ENCODE data around the gene MGAT1.
"Not testable (repeated sequence)": the region's sequence is repeated elsewhere in the genome, so short reads cannot be mapped to it uniquely, and the experiment has no call there.

MGAT1 gene

DNA sequence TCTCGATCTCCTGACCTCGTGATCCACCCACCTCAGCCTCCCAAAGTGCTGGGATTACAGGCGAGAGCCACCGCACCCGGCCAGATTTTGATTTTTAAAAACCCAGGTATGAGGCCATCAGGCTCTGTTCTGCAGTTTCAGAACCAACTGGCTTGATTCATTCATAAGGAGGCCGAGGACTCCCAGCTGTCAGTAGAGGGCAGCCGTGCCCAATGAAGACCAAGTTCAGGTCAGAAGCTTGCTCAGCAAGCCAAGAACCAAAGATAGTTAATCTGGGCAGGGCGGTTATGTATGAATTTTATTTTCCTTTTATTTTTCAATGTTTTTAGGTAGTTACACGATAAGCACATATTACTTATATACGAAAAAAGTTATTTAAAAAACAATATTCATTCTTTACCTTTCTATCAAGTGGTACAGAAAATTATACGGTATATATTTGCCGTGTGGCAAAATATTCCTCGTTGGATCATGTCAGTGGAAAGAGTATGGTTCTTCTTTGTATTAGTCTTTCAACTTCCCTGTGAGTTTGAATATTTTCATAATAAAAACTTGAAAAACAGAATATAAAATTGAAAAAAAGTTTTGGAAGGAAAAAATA is 18.0 kb downstream of the MGAT1 start:
- peak; percentile 76 for DNase-seq

DNA sequence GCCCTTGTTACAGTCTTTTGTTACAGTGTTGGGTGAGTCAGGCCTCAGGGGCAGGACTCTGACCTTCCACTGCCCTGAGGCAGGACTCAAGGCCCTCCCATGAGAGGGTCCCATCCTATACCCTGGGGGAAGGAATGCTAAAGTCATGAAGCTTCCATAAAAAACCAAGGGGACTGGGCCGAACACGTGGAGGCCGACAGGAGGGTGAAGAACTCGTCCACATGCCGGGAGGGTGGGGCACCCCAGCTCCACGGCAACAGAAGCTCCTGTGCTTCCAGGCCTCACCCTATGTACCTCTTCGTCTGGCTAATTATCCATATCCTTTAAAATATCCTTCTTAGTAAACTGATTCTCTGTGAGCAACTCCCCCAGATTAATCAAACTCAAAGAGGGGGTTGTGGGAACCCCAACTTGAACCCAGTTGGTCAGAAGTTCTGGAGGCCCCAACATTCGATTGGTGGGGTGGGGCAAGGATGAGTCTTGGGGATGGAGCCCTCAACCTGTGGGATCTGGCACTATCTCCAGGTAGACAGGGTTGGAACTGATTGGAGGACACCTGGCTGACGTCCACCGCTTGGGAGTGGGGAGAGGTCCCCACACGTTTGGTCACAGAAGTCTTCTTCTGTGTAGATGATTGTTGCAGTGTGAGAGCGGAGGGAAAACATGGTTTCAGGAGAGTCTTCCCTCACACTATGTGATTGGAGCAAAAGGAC is 19.1 kb downstream of the MGAT1 start:
- DNase-seq: no peak

DNA sequence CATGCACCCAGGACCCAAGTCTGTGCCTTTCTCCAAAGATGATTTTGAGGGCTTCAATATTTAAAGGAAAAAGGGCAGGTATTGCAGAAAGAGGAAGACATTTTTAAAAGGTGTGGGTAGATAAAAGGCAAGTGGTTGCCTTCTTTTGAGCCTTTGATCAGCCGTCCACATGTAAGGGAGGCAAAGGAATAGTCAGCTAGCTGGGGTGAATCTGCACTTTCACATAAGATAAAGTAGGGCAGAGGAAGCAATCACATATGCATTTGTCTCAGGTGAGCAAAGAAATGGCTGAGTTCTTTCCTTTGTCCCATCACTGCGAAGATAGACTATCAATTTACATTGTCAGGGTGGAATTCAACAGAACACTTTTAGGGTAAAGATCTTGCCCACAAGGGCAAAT is 19.9 kb downstream of the MGAT1 start:
- DNase-seq: no peak

DNA sequence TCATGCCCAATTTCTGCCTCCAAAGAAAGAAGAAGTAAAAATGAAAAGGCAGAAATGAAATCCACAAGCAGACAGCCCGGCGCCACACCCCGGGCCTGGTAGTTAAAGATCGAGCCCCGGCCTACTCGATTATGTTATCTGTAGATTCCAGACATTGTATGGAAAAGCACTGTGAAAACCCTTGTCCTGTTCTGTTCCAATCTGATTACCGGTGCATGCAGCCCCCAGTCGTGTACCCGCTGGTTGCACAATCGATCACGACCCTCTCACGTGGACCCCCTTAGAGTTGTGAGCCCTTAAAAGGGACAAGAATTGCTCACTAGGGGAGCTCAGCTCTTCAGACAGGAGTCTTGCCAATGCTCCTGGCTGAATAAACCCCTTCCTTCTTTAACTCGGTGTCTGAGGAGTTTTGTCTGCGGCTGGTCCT is 20.7 kb downstream of the MGAT1 start:
- DNase-seq: not testable (repeated sequence)

DNA sequence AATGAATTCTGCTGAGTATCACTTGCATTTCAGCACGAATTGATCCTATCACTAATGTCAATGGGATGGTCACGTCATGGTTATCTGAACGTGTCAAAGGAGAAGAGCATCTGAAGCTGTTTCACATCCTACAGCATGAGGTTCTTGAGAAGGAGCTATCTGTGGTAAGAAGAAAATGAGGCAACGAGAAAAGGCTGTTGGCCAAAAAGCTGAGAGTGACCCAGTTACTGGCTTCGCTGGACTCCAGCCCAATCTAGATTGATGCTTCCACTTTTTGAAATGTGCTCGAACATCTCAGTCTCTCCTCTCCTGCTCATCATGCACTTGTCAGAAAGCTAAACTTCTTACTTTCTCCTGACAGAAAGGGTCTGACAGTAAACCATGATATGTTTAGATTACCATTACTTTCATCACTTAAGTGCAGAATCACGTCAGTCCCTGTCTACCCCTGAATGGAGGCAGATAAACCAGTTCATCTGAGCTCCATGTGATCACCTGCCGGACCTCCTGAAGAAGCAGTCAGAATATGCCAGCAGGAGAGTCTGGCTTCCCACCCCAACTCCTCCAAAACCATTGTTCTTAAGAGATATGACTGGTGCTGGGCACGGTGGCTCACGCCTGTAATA is 22.5 kb downstream of the MGAT1 start:
- DNase-seq: no peak

DNA sequence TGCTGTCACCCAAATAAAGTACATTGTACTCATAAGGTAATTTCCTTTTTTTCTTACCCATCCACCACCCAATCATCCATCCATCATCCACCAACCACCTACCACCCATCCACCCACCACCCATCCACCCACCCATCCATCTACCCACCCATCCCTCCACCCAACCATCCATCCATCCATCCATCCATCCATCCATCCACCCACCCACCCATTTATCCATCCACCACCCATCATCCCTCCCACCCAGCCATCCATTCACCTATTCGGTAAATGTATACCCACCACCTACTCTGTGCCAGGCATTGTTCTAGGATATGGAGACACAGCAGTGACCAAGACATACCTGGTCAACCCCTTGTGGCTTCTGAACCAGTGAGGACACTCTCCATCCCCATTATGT is 25.1 kb downstream of the MGAT1 start:
- DNase-seq: no peak

DNA sequence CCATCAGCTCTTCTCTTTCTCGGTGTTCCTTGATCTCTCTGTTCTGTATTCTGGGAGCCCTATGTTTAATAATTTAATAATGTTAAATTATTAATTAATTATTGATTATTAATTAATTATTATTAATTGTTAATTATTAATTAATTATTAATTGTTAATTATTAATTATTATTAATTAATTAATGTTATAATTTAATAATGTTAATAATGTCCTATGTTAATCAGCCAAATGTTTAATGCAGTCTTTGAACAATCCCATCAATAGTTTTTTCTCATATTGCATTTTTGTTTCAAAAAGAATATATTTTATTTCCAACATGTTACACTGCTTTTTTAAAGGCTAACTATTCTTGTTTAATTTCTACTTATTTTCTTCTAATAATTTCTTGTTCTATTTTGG is 26.2 kb downstream of the MGAT1 start:
- DNase-seq: no peak

DNA sequence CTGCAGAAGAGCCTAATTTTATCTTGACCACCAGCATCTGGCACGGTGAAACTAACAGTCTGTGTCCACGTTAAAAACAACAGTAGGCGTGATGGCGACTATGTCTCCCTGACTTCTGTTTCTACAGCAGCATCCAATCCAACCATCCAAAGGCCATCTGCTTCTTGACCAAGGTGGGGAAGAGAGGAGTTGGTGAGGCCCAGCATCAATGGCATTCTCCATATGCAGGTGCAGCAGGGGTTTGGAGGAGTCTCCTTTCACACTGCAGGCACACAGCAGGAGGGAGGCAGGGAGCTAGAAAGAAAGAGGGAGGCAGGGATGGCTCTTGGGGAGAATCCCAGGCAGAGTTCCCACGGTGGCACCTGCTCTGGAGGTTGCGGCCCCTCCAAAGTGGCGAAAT is 27.0 kb downstream of the MGAT1 start:
- DNase-seq: no peak

DNA sequence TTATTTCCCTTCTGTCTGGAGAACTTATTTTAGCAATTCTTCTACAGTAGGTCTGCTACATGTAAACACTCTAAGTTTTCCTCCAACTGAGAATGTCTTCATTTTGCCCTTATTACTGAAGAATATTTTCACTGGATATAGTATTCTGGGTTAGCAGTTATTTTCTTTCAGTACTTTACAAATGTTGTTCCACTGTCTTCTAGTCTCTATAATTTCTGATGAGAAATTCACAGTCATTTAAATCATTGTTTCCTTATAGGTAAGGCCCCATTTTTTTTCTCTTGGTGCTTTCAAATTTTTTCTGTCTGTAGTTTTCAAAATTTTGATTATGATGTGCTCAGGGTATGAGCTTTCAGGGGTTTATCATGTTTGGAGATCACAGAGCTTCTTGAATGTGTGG is 30.8 kb downstream of the MGAT1 start:
- DNase-seq: no peak

DNA sequence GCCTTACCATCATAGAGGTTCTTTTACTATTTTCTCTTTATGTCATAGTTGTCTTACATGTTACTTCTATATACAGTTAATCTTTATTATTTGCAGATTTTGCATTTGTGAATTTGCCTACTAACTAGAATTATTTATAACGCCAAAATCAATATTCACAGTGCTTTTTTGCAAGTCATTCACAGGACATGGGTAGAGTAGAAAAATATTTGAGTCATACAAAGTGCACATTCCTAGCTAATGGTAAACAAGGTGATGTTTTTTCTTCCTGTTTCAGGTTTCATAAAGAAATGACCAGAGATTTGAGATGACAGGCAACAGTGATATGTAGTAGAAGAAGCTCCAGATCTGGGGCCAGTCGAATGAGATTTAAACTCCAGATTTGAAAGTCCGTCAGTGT is 32.8 kb downstream of the MGAT1 start:
- no peak for DNase-seq

DNA sequence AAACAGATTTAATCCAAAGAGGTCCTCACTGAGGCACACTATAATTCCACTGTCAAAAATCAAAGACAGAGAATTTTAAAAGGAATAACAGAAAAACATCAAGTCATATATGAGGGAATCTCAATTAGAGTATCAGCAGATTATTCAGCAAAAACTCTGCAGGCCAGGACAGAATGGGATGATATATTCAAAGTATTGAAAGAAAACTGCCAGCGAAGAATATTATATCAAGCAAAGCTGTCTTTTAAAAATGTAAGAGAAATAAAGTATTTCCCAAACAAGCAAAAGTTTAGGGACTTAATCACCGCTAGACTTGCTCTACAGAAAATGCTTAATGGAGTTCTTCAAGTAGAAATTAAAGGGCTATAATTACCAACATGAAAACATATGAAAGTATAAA is 47.0 kb downstream of the MGAT1 start:
- no peak for DNase-seq

DNA sequence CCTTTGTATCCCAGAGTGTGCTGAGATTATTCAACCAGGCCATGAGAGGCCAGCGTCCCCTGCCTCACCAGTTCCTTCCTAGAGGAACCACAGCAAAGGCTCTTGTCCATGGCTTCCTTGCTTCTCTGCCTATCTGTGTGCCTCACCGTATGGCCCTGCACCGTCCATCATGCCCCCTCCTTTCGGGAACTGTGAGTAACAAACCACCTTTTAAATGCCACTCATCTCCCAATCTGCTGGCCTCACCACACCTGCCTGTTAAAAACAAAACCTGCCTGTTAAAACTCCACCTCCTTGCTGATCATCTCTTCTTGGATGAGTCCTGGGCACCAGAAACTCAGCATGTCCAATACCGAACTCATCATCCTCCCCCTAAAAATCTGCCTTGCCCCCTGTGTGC is 58.4 kb downstream of the MGAT1 start:
- DNase-seq: no peak

DNA sequence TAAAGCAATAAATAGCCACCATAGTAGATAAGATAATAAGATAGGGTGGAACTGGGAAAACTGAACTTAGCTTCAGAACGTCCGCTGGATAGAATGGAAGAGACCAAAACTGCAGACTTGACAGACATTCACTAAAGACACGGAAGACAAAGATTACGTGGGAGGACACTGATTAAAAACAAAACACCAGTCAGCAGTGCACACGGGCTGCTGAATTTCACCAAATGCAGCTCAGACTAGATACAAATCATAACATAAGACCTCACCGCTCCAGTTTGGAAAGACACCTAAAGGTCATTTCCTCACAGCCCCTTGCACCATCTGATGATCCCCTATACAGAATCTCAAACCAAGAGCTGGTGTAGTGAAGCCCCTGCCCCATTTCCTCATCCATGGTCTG is 59.9 kb downstream of the MGAT1 start:
- no peak for DNase-seq

DNA sequence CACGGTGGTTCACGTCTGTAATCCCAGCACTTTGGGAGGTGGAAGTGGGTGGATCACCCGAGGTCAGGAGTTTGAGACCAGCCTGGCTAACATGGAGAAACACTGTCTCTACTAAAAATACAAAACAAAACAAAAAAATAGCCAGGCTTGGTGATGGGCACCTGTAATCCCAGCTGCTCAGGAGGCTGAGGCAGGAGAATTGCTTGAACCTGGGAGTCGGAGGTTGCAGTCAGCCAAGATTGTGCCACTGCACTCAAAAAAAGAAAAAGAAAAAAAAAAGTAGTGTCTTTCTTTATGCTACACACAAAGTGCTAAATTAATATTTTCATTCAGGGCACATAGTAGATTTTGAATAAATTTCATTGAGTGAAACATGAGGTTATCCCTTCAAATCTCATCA is 61.7 kb downstream of the MGAT1 start:
- DNase-seq: not testable (repeated sequence)

DNA sequence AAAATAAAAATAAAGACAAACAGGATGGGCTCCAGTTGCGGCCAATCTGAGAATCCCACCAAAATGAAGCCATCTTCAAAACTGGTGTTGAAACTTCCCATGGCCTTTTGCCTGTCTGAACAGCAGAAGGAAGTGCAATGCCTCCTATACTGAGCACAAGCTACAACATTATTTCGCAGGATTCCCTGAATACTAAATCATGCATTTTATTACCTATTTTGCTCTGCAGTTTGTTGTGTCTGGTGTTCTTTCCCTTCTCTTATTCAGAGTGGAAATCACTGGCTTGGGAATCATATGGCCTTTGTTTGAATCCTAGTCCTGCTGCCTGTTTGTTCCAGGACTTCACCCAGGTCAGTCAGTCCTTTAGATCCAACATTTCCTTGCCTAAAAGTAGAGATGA is 62.6 kb downstream of the MGAT1 start, which contains the start of gene OR2Y1:
OR2Y1 (minus strand) TSS at position 101 of the 400 bp plus-strand sequence; CDS start at position 101, 0 bp downstream.
- DNase-seq: no peak

DNA sequence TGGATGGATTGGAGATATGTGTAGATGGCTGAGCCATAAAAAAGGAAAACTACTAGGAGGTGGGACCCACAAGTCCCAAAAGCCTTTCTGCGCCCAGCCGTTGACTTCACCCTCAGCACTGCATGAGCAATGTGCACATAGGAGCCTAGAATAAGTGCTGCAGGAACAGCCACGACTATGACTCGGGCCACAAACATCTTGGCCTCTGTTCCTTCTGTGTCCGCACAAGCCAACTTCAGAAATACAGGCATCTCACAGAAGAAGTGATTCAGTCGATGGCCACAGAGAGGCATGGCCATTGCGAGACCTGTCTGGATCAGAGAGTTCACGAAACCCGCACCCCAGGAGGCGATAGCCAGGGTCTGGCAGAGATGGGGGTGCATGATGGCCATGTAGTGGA is 63.3 kb downstream of the MGAT1 start:
- DNase-seq: no peak

DNA sequence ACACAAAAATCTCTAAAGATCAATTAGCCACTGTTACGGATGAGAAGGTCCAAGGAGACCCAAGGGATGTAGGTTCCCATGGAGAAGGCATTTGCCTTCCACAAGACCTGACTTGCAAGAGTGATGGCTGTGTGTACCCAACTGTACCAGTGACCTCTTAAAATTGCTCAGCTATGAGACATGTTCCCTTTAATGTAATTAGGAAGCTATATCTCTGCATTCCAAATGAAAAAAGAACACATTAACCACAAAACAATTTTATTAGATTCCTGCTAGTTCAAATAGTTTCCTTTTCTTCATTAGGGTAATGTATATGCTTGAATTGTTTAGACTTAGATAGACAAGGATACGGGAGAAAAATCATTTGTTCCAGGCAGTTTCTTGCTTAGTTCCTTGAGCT is 66.1 kb downstream of the MGAT1 start:
- DNase-seq: no peak

Measured in stimulated activated CD4-positive, alpha-beta T cell treated with anti-CD3 and anti-CD28 coated beads, Interleukin-4, amount 100 ng/mL, for 24 hours (primary cell).